ENCODE data around the gene BIRC7.

BIRC7 gene

GRCh38 chr20:63235399-63235983, at the start of gene BIRC7:
Gene BIRC7, plus strand, starts transcription at chr20:63235905. Its CDS starts 192 bp downstream, at chr20:63236097.
- DNase-seq, result no peak

DNA sequence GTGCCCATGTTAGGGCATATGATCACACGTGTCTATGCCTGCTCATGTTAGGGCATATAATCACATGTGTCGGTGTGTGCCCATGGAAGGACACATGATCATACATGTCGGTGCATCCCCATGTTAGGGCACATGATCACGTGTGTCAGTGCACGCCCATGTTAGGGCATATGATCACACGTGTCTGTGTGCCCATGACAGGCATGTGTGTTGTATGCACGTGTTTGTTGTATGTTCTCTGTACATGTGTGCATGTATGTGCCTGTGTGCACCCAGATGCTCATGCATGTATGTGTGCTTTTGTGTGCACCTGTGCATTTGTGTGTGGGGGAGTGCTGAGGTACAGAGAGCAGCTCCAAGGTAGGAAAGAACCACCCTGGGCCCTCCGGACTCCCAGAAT, 49.6 kb upstream of the BIRC7 start:
- no peak for DNase-seq

DNA sequence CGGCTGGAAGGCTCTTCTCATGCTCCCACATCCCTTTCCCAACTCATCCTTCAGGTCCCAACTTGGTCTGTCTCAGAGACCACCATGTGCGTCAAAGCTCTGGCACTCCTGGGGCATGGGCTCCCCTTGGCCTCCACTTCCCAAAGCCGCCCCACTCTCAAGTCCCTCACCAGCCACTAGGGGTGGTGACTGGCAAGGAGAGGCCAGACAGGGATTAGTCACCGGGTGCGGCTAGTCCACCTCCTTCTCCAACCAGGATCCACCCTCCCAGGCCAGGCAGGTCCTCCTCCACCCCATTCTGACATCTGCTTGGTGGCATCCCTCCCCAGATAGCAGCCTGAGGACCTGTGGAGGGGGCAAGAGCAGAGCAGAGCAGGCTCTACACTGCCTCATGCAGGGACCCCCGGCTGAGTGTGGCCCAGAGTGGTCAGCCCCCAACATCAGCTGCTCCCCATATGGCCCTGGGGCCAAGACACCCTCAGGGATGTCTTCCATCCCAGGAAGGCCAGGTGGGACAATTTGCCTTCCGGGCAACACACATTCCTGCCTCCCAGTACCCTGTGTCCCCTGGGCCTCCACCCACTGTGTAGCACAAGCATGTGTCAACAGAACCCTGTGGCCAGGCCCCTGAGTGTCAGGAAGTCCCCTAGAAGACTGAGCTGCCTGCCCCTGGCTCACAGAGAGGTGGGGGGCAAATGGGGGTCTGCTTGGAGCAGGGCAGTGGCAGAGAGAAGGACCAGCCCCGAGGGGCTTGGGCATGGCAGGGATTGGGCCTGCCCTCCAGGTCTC, 49.0 kb upstream of the BIRC7 start:
- DNase-seq, result no peak

GRCh38 chr20:63187338-63188158, 48.2 kb upstream of the BIRC7 start:
- no peak for DNase-seq

GRCh38 chr20:63188159-63188442, 47.6 kb upstream of the BIRC7 start:
- no peak for DNase-seq

GRCh38 chr20:63188641-63189321, 46.9 kb upstream of the BIRC7 start:
- DNase-seq, result no peak

DNA sequence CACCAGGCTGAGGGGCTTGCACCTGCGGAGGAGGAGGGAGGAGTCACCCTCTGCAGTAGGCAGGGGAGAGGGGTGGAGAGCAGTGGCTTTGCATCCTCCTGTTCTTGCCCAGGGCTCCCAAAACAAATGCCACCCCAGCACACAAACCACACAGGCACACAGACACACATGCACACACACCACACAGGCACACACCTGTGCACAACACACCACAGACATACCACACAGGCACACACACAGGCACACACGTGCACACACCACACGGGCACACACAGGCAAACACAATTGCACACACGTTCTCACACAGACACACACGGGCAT, 46.4 kb upstream of the BIRC7 start:
- no peak for DNase-seq

- DNase-seq, result no peak
These were observed 45.7 kb upstream of the BIRC7 start for GRCh38 chr20:63189846-63190559.

DNA sequence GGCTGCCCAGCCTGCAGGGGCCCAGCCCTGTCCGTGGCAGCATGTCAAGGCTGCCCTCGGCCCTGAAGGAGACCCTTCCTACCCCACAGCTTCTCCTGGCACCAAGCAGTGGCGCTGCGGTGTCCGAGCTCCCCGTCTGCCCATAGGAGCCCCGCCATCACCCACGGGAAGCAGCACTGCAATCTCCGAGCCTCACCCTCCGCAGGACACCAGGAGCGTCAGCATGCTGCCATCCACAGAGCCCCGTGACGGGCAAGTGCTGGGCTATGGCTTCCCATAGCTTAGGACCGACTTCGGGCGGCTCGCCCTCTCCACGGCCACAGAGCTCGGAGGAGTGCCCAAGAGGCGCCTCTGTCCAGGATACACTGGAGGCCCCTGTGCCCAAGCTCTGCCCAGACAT, 44.9 kb upstream of the BIRC7 start:
- DNase-seq, result no peak

DNA sequence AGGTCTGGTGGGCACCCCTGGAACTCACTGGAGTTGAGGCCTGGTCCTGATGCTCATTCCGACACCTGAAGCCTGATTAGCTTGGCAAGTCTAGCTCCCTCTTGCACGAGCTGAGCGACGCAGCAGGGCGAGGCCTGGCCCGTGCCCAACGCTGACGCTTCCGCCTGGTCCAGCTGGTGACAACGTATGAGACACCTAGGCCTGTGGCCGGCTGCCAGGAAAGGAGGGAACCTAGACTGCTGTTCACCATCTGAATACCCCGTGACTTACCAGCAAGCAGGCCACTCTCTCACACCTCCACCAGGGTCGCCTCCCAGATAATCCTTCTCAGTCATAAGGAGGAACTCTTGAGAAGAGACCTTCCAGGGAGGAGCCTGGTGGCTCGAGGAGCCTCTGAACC, 44.3 kb upstream of the BIRC7 start:
- no peak for DNase-seq

- no peak for DNase-seq
These were observed 43.0 kb upstream of the BIRC7 start for GRCh38 chr20:63192721-63193120.

DNA sequence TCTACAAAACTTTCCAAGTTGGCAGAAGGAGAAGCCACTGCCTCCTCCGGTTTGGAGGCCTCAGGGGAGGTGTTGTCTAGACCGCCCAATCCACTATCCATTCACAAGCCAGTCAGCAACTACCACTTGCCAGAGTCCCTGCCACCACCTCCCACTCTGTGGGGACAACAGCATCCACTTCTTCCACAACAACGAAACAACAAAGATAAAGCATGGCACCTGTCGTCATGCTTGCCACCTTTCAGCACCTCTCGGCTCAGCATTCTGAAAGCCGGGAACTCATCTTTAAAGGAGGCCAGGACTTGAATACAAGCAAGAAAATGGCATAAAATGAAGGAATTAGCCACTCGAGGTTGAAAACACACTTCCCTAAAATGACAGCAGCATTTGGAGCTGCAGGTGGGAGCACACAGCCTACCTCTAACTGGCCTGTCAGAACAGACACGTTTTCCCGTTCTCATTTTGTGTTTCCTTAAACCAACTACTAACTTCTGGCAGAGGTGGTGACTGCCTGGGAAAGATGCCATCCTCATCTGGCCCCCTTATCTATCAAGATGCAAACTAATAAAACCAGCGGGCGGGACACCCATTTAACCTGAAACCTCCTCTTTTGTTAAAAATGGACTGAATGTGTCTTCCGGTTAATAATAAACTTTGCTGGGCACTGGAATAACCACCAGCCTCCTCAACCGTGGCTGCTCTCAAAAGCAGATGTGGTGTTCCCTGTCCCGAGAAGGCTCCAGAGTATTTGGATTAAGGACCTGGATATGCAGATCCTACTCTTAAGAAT, 41.5 kb upstream of the BIRC7 start:
- no peak for DNase-seq

GRCh38 chr20:63194797-63195173, 40.9 kb upstream of the BIRC7 start:
- DNase-seq, result no peak

- no peak for DNase-seq
These were observed 38.8 kb upstream of the BIRC7 start for GRCh38 chr20:63196768-63197470.

GRCh38 chr20:63198606-63199005, 37.1 kb upstream of the BIRC7 start:
- no peak for DNase-seq

GRCh38 chr20:63202021-63202420, 33.7 kb upstream of the BIRC7 start:
- no peak for DNase-seq

- DNase-seq, result no peak
These were observed 32.7 kb upstream of the BIRC7 start for GRCh38 chr20:63202811-63203526.

- DNase-seq, result no peak
These were observed 31.3 kb upstream of the BIRC7 start for GRCh38 chr20:63204362-63204761.

DNA sequence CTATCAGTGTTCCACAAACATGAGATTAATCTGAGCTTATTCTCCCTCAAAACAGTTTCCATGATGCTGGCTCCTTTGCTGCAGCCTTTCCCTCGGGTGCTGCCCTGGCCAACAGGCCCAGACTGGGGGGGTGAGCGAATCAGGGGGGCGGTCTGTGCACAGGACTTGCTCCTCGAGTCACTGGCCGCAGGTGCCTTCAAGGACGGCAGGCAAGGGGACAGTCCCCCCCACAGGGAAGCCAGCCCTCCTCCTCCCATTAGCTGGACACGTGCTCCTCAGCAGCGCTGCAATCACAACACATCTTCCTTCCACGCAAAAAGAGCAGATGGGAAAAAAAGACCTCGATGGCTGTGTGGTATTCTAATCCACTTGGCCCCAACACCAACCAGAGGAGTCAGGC, 29.8 kb upstream of the BIRC7 start:
- no peak for DNase-seq

- DNase-seq, result no peak
These were observed 28.8 kb upstream of the BIRC7 start for GRCh38 chr20:63206878-63207277.
